Body of pancreas (tissue), 4 donors: ENCODE results near the gene GMDS.

Experiments used
- POLR2A ChIP-seq, 3 donors: fragments of 450-650 bp; IDR thresholded peaks; one replicate each; pipeline ENCODE4 v1.6.1; 2016; ENCODE audit warnings: antibody characterized with exemption in 3 of 3, mild to moderate bottlenecking in 2 of 3
- TF ChIP-seq, protein P1 (sequence below), 7 experiments: fragments of 450-650 bp in 4 of 7; fragments of 200-600 bp in 3 of 7; sonication (generic) in 3 of 7; IDR thresholded peaks; one replicate each; pipeline ENCODE4 v1.5.1; 2016 to 2019; ENCODE audit warnings: antibody characterized with exemption in 7 of 7

GRCh38 chr6:1798965-1799325, 446.5 kb downstream of the GMDS start:
- TF ChIP-seq POLR2A (IDR thresholded peaks at IDR 0.05): no peak
- TF ChIP-seq, protein P1, sequence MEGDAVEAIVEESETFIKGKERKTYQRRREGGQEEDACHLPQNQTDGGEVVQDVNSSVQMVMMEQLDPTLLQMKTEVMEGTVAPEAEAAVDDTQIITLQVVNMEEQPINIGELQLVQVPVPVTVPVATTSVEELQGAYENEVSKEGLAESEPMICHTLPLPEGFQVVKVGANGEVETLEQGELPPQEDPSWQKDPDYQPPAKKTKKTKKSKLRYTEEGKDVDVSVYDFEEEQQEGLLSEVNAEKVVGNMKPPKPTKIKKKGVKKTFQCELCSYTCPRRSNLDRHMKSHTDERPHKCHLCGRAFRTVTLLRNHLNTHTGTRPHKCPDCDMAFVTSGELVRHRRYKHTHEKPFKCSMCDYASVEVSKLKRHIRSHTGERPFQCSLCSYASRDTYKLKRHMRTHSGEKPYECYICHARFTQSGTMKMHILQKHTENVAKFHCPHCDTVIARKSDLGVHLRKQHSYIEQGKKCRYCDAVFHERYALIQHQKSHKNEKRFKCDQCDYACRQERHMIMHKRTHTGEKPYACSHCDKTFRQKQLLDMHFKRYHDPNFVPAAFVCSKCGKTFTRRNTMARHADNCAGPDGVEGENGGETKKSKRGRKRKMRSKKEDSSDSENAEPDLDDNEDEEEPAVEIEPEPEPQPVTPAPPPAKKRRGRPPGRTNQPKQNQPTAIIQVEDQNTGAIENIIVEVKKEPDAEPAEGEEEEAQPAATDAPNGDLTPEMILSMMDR (IDR thresholded peaks at IDR 0.05): no peak
